Neutrophil (primary cell): ENCODE data around the gene B4GALT1.

Experiments used
- H3K27ac ChIP-seq: fragments of 200-600 bp; sonication (generic); 2 replicates; pipeline ENCODE4 v1.5.1; 2016; ENCODE audit warnings: mild to moderate bottlenecking, moderate library complexity
- H3K27me3 ChIP-seq: fragments of 200-600 bp; sonication (generic); 2 replicates; pipeline ENCODE4 v1.6.0; 2016; ENCODE audit warnings: mild to moderate bottlenecking
- H3K36me3 ChIP-seq: fragments of 200-600 bp; sonication (generic); 2 replicates; pipeline ENCODE4 v1.5.1; 2017
- H3K4me1 ChIP-seq, 2 experiments: fragments of 200-600 bp in 1 of 2; sonication (generic) in 1 of 2; 1 replicate in 1 of 2; 2 replicates in 1 of 2; pipeline versions ENCODE4 v1.5.1 to v1.6.1; 2013 to 2016; ENCODE audit warnings: low read depth in 1 of 2, low read length in 1 of 2, mild to moderate bottlenecking in 1 of 2, moderate library complexity in 1 of 2; ENCODE audit not compliant: control insufficient read depth in 1 of 2, insufficient read depth in 1 of 2
- H3K4me3 ChIP-seq, 2 experiments: fragments of 200-600 bp in 1 of 2; sonication (generic) in 1 of 2; 1 replicate in 1 of 2; 2 replicates in 1 of 2; pipeline ENCODE4 v1.5.1; 2013 to 2016; ENCODE audit warnings: low read depth in 1 of 2, low read length in 1 of 2, mild to moderate bottlenecking in 1 of 2, moderate library complexity in 1 of 2
- H3K9me3 ChIP-seq: fragments of 200-600 bp; sonication (generic); 2 replicates; pipeline ENCODE4 v1.5.1; 2016
- TF ChIP-seq, protein P1 (sequence below): fragments of 200-600 bp; sonication (generic); IDR thresholded peaks from 2 replicates; pipeline ENCODE4 v1.5.1; 2016; ENCODE audit warnings: antibody characterized with exemption

B4GALT1 gene

DNA sequence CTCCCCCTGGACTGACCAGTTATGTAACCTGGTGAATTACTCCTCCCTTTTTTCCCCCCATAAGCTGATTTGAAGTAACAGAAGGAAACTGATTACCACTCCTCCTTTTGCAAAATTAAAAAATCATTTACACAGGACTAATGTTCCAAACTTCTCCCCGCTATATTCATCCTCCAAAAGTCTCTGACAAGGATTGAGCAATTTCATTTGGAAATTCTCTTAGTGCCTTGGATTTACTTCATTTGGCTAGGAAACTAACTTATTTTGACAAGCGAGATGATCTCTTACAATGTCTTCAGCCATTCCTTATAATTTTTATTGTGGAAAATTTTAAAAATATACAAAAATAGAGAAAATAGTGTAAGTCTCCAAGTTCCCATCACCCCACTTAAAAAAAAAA lies 15.4 kb upstream of the B4GALT1 start:
- Histone ChIP-seq H3K27me3 (no peaks in the 10 kb centered on the region), H3K27ac (no peak overlapping the region), H3K9me3 (no peaks in the 10 kb centered on the region), H3K36me3 (no peaks in the 10 kb centered on the region), H3K4me1 (peaks cover 1 to 2% of the 10 kb centered on the region in 2 experiments), H3K4me3 (no peak overlapping the region)
- TF ChIP-seq, protein P1, sequence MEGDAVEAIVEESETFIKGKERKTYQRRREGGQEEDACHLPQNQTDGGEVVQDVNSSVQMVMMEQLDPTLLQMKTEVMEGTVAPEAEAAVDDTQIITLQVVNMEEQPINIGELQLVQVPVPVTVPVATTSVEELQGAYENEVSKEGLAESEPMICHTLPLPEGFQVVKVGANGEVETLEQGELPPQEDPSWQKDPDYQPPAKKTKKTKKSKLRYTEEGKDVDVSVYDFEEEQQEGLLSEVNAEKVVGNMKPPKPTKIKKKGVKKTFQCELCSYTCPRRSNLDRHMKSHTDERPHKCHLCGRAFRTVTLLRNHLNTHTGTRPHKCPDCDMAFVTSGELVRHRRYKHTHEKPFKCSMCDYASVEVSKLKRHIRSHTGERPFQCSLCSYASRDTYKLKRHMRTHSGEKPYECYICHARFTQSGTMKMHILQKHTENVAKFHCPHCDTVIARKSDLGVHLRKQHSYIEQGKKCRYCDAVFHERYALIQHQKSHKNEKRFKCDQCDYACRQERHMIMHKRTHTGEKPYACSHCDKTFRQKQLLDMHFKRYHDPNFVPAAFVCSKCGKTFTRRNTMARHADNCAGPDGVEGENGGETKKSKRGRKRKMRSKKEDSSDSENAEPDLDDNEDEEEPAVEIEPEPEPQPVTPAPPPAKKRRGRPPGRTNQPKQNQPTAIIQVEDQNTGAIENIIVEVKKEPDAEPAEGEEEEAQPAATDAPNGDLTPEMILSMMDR, result no peak

- H3K4me1 ChIP-seq, result peaks cover 15 to 16% of the 10 kb centered on the region in 2 experiments
- H3K27me3 ChIP-seq, result no peaks in the 10 kb centered on the region
- TF ChIP-seq, protein P1, result no peak
- H3K9me3 ChIP-seq, result no peaks in the 10 kb centered on the region
- H3K4me3 ChIP-seq, result no peak overlapping the region
- H3K27ac ChIP-seq, result no peak overlapping the region
- no peaks in the 10 kb centered on the region for H3K36me3 ChIP-seq
Measured at GRCh38 chr9:33180526-33181184, 13.5 kb upstream of the B4GALT1 start.

DNA sequence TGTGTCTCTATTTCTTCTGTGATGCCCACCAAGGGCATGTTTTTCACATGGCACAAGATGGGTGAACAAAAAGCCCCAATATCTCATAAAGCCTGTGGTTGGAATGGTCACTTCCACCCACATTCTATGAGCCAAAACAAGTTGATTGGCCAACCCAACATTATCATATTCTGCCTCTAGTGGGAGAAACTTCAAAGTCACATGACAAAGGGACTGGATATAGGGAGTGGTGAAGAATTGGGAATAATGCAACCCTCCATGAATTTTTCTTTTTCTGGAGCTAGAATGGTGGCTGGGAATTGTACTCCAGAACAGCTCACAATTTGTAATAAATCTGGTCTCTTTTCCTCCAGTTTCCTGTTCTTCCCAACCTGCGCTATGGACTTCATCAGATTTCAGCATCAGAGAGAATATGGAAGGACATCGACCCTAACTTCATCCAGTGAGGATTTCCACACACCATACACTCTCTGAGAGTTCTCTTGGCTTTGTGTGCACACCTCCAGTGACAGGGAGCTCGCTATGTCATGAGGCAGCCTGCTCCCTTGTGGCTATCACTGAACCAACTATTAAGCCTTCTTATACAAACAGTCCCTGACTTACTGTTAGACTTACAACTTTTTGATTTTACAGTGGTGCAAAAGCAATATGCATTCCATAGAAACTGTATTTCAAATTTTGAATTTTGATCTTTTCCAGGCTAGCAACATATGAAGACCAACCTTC lies 12.0 kb upstream of the B4GALT1 start:
- Histone ChIP-seq H3K27me3 (no peaks in the 10 kb centered on the region), H3K9me3 (no peaks in the 10 kb centered on the region), H3K4me3 (no peak overlapping the region), H3K36me3 (no peaks in the 10 kb centered on the region), H3K4me1 (peaks cover 15 to 16% of the 10 kb centered on the region in 2 experiments), H3K27ac (no peak overlapping the region)
- TF ChIP-seq, protein P1, result no peak

- H3K27ac ChIP-seq, result peak overlapping the region; percentile 33
- TF ChIP-seq, protein P1, result no peak
Measured at GRCh38 chr9:33177639-33178038, 10.5 kb upstream of the B4GALT1 start.

GRCh38 chr9:33177086-33177485 lies 9.9 kb upstream of the B4GALT1 start:
- no peaks in the 10 kb centered on the region for H3K27me3 ChIP-seq

More at GRCh38 chr9:33177639-33178038, 10.5 kb upstream of the B4GALT1 start:
- Histone ChIP-seq H3K9me3 (no peaks in the 10 kb centered on the region), H3K4me3 (no peak overlapping the region), H3K4me1 (peaks cover 15 to 19% of the 10 kb centered on the region in 2 experiments), H3K27me3 (no peaks in the 10 kb centered on the region), H3K36me3 (no peaks in the 10 kb centered on the region)

More at GRCh38 chr9:33177086-33177485, 9.9 kb upstream of the B4GALT1 start:
- Histone ChIP-seq H3K27ac (peak overlapping the region; percentile 33), H3K4me1 (peaks cover 15 to 25% of the 10 kb centered on the region in 2 experiments), H3K9me3 (no peaks in the 10 kb centered on the region), H3K36me3 (no peaks in the 10 kb centered on the region), H3K4me3 (no peak overlapping the region)
- TF ChIP-seq, protein P1, result no peak
